Right ventricle myocardium superior (tissue), 1 donor: ENCODE measurements around the gene SREBF1. TPM values are rescaled to one million over a fixed set of nuclear protein-coding genes. Genes with fewer than 3 reads are reported as not detected.
A peak's percentile ranks its signal among the peaks of the same experiment; 100 is the strongest.

Source experiments
- microRNA-seq: library from miRNA; unstranded; fragments of <30 nt; microRNA quantifications from one replicate; pipeline ENCODE4 v1.2.0, GENCODE V29; 2020
- total RNA-seq: library from RNA; stranded (reverse); fragmentation: NEBNext Ultra II Directional; extraction: Animal tissue kit (Norgen Biotek cat#: 25700); gene quantifications from one replicate; pipeline ENCODE4 v1.2.1, GENCODE V29; 2021
- donor health status: DM: no; HTN: yes; CAD: no; lungs with severe emphysema.

SREBF1 gene
- total RNA-seq, 1 donor from 2014 or later, result 14.7 TPM

Small RNAs within 50 kb of the gene (microRNA-seq; reads per million reads assigned to microRNA genes)
- gene MIR33B (12.6 reads per million, percentile 29 among the genes with 10 or more reads in this experiment), gene MIR6777 (not detected)

Other genes starting within 250 kb of the SREBF1 start
- 16.2 TPM for gene PEMT, start 245.3 kb downstream of the SREBF1 start, total RNA-seq
- 28.3 TPM for gene RAI1, start 155.5 kb downstream of the SREBF1 start, total RNA-seq
- gene TOM1L2, start 135.4 kb upstream of the SREBF1 start, total RNA-seq, result 253 TPM
- 1.4 TPM for gene DRC3, start 135.9 kb upstream of the SREBF1 start, total RNA-seq
- 34.1 TPM for gene ATPAF2, start 202.2 kb upstream of the SREBF1 start, total RNA-seq
- 18.9 TPM for gene GID4, start 202.4 kb upstream of the SREBF1 start, total RNA-seq